GM18951 (cell line): ENCODE results near the gene GJA8.
"Not testable (repeated sequence)": the region's sequence is repeated elsewhere in the genome, so short reads cannot be mapped to it uniquely, and the experiment has no call there.

Experiments
- POLR2A ChIP-seq: IDR thresholded peaks from 4 replicates; pipeline ENCODE4 v1.6.1; 2011; ENCODE audit warnings: mild to moderate bottlenecking; ENCODE audit not compliant: insufficient read length, insufficient read depth; ENCODE audit errors: extremely low read depth
- in situ Hi-C: fragments of 300-500 bp; cut with MboI; formaldehyde crosslinking; loops from one replicate; pipeline ENCODE4 v1.12.0; 2022; ENCODE audit warnings: low sequenced_read_pairs, mixed read lengths, inconsistent platforms; ENCODE audit not compliant: unreplicated experiment

GJA8 gene

DNA sequence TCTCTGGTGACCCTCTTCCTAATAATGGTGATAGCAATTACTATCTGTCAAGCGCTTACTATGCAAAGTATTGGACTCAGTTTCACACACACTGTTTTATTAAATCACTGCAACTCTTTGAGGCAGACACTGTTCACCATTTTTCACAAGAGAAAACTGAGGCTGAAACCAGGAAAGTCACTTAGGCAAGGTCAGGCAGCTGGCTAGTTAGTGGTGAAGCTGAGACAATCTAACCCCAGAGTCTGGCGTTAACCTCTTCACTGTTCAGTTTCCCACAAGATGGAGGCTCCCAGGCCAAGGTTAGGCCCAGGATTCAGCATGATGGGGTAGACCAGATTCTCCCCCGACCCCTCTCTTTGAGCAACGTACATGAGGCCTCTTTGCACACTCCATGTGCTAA lies 4.8 kb upstream of the GJA8 start:
- in situ Hi-C loops: loop anchor here (25.0 kb wide), 1 partner anchor 410 kb away; no protein-coding TSS in a partner anchor
- TF ChIP-seq POLR2A: no peak

DNA sequence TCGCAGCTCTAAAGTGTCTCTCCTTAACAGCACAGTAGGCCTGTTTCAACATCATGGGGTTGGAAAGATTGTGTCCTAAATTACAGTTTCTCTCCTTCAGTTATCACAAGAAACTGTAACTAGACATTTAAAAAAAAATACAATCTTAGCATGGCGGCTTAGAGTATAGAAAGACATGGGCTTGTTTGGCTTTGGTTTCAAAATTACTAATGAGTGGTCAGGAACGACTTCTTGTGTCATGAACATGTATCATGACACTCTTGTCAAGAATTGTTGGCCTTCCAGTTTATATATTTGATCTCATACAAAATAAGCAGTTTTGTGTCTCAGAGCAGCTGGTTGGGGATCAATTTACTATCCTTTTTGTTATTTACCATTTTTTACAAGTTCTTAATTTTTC lies 2.1 kb downstream of the GJA8 start:
- no peak for TF ChIP-seq POLR2A
- in situ Hi-C loops: no loop called here

DNA sequence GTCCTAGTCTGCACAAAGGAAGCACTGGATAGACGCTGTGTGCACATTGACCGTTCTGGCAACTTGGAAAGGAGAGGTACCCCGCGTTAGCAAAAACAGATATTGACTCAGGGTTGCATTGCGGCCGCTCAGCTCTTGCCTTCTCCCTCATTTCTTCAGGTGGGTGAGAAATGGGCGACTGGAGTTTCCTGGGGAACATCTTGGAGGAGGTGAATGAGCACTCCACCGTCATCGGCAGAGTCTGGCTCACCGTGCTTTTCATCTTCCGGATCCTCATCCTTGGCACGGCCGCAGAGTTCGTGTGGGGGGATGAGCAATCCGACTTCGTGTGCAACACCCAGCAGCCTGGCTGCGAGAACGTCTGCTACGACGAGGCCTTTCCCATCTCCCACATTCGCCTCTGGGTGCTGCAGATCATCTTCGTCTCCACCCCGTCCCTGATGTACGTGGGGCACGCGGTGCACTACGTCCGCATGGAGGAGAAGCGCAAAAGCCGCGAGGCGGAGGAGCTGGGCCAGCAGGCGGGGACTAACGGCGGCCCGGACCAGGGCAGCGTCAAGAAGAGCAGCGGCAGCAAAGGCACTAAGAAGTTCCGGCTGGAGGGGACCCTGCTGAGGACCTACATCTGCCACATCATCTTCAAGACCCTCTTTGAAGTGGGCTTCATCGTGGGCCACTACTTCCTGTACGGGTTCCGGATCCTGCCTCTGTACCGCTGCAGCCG lies 5.4 kb downstream of the GJA8 start:
- no peak for TF ChIP-seq POLR2A
- in situ Hi-C loops: no loop called here

GRCh38 chr1:147912553-147912952 lies 10.0 kb downstream of the GJA8 start:
- in situ Hi-C loops: no loop called here
- TF ChIP-seq POLR2A: no peak

DNA sequence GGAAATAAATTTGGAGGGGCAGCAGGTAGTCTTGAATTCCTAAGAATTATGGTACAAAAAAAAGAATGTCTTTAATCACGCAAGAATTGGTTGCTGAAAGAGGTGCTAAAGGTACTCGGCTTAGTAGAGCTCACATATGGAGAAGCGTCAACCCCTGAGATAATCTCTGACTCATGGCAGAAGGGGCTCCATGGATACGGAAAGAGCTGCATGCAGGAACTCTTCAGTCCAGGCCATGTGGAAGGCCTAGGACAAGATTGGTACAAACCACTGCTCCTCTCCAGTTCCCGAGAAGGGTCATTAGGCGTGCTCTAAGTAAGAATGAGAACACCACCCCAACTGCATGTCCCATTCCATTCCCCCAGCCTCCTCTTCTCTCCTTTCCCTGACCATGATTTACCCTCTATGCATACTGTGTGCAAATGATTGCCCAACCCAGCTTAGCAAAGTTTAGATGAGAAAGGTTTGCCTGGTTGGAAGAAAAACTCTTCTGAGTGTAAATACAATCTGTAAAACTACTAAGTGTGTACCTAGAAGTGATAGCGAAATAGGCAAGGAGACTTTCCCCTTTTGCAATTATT lies 10.9 kb downstream of the GJA8 start:
- in situ Hi-C loops: no loop called here
- no peak for TF ChIP-seq POLR2A

DNA sequence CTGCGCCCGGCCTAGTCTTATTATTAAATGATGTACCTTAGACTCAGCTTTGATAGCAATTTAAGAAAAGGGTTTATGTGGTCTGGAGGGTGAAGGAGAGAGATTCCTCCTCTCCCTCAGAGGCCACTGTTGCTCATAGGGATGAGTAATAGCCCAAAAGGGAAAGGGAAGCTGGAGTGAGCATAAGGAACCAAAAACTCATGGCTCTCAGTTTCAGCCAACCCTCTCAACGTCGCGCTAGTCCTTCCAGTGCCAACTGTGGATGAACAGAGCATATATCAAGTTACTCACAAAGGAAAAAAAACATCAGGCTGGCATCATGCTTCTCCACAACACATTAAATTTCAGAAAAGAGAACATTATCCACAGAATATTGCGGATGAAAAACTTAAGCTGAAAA lies 17.3 kb downstream of the GJA8 start:
- in situ Hi-C loops: no loop called here
- no peak for TF ChIP-seq POLR2A

DNA sequence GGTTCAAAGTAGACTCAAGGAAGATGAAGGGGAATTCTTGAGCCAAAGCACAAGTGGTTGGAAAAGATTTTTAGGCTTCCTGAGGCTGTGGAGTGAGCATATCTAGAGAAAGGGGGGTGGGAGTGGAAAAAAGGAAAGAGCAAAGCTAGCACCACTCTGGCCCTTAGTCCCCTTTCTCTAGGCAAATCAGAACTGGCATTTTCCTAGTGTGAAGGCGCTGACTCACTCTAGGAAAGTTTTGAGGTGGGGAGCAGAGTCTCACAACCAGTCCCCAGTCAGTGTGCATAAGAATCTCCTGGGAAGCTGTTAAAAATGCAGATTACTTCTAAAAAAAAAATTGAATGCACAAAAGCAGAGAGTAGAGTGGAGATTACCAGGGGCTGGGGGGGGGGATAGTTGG lies 22.2 kb downstream of the GJA8 start:
- TF ChIP-seq POLR2A: no peak
- in situ Hi-C loops: no loop called here

GRCh38 chr1:147927215-147927614 lies 24.6 kb downstream of the GJA8 start:
- in situ Hi-C loops: not testable (repeated sequence)

DNA sequence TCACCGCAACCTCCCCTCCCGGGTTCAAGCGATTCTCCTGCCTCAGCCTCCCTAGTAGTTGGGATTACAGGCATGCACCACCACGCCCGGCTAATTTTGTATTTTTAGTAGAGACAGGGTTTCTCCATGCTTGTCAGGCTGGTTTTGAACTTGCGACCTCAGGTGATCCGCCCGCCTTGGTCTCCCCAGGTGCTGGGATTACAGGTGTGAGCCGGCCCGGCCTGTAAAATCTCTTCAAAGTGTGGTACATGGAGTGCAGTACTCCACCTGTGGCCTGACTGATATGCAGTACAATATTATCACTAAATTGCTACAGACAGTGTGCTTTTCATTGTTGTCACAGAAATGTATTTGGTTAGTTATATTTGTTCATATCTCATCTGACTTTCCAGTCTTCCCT lies 25.1 kb downstream of the GJA8 start:
- in situ Hi-C loops: not testable (repeated sequence)

- in situ Hi-C loops: not testable (repeated sequence)
- peak; percentile 90 for TF ChIP-seq POLR2A
Observed at GRCh38 chr1:147928236-147929132, 25.9 kb downstream of the GJA8 start, which contains the start of gene GPR89B. GPR89B (plus strand) TSS chr1:147928420; CDS start chr1:147928537, 117 bp downstream.

DNA sequence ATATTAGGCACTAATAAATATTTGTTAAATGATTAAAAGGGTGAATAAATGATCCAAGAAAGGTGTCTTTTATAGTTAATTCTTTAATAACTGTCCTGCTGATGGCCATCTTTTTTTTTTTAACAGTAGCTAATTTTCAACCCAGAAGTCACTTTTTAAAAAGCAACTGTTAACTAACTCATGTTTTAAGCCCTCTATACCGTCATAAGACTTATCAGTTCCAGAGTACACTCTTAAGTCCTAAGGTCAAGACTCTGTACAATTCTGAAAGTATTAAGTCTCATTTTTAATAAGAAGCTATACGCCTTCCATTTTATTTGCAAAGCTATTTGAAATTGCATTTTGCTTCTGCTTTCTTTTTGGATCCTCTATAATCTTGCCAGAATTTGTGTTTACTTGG lies 28.5 kb downstream of the GJA8 start:
- in situ Hi-C loops: not testable (repeated sequence)

DNA sequence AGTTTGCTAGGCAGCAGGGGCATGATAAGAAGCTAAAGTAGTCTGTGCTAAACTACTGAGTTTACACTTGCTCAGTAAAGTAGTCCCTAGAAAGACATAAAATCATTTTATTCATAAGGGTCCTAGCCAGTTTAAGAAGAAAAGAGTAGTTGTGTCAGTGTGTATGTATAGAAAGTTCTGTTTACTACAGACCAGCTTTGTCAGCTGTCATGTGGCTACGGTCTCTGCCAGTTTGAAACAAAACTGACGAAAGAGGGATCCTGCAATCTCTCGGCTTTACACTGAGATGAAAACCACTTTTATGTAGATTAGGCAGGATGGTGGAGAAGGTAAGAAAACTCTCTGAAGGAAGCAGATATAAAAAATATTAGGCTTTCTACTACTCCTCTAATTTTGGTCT lies 32.7 kb downstream of the GJA8 start:
- in situ Hi-C loops: not testable (repeated sequence)

GRCh38 chr1:147940456-147940855 lies 37.9 kb downstream of the GJA8 start:
- in situ Hi-C loops: not testable (repeated sequence)

GRCh38 chr1:147942563-147942962 lies 40.0 kb downstream of the GJA8 start:
- in situ Hi-C loops: not testable (repeated sequence)

GRCh38 chr1:147949517-147949916 lies 46.9 kb downstream of the GJA8 start:
- in situ Hi-C loops: not testable (repeated sequence)
